A549 (cell line): ENCODE results near the gene ZGPAT.

Source experiments
- BHLHE40 ChIP-seq: IDR thresholded peaks from 2 replicates; pipeline ENCODE4 v1.6.1; 2012; ENCODE audit warnings: low read depth, low read length, inconsistent platforms
- CEBPB ChIP-seq, 2 experiments: fragments of >200 bp in 1 of 2; sonication (Bioruptor Twin) in 1 of 2; formaldehyde crosslinking in 1 of 2; IDR thresholded peaks; 2 replicates each; pipeline ENCODE4 v1.6.1; 2012 to 2016
- HOXA7 ChIP-seq: fragments of 250-450 bp; sonication (Bioruptor Pico); IDR thresholded peaks from 2 replicates; pipeline ENCODE4 v1.5.0; 2020; ENCODE audit warnings: mild to moderate bottlenecking, moderate library complexity
- MAFK ChIP-seq: fragments of 450-650 bp; IDR thresholded peaks from 2 replicates; pipeline ENCODE4 v1.6.1; 2014; ENCODE audit not compliant: partially characterized antibody
- MAZ ChIP-seq: fragments of 150-350 bp; IDR thresholded peaks from 2 replicates; pipeline ENCODE4 v1.6.1; 2014; ENCODE audit warnings: antibody characterized with exemption, low read depth, low read length, borderline replicate concordance
- POLR2A ChIP-seq: IDR thresholded peaks from 2 replicates; pipeline ENCODE4 v1.6.1; 2012; ENCODE audit warnings: mild to moderate bottlenecking, low read length
- TF ChIP-seq, protein P1 (sequence below): fragments of >200 bp; sonication (Bioruptor Twin); formaldehyde crosslinking; IDR thresholded peaks from 3 replicates; pipeline ENCODE4 v1.5.1; 2016
- TF ChIP-seq, protein P2 (sequence below): fragments of 450-650 bp; IDR thresholded peaks from 2 replicates; pipeline ENCODE4 v1.6.1; 2014; ENCODE audit warnings: antibody characterized with exemption
- TF ChIP-seq, protein P3 (sequence below): fragments of 200-600 bp; sonication (generic); IDR thresholded peaks from 2 replicates; pipeline ENCODE4 v1.6.1; 2016; ENCODE audit warnings: antibody characterized with exemption, mild to moderate bottlenecking, moderate library complexity

DNA sequence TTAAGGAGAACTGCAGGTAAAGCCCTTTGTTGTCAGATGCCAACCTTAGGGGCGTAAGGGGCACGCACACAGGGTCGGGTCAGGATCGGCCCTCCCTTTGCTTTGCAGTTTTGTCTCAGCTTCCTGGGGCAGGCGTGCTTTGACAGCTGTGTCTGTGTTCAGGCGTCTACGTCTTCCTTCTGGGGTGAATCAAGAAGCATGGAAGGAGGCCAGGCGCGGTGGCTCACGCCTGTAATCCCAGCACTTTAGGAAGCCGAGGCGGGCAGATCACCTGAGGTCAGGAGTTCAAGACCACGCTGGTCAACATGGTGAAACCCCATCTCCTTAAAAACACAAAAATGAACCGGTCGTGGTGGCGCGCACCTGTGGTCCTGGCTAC, 1.3 kb downstream of the ZGPAT start:
- TF ChIP-seq, protein P1, sequence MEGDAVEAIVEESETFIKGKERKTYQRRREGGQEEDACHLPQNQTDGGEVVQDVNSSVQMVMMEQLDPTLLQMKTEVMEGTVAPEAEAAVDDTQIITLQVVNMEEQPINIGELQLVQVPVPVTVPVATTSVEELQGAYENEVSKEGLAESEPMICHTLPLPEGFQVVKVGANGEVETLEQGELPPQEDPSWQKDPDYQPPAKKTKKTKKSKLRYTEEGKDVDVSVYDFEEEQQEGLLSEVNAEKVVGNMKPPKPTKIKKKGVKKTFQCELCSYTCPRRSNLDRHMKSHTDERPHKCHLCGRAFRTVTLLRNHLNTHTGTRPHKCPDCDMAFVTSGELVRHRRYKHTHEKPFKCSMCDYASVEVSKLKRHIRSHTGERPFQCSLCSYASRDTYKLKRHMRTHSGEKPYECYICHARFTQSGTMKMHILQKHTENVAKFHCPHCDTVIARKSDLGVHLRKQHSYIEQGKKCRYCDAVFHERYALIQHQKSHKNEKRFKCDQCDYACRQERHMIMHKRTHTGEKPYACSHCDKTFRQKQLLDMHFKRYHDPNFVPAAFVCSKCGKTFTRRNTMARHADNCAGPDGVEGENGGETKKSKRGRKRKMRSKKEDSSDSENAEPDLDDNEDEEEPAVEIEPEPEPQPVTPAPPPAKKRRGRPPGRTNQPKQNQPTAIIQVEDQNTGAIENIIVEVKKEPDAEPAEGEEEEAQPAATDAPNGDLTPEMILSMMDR = no peak
- TF ChIP-seq, protein P2, sequence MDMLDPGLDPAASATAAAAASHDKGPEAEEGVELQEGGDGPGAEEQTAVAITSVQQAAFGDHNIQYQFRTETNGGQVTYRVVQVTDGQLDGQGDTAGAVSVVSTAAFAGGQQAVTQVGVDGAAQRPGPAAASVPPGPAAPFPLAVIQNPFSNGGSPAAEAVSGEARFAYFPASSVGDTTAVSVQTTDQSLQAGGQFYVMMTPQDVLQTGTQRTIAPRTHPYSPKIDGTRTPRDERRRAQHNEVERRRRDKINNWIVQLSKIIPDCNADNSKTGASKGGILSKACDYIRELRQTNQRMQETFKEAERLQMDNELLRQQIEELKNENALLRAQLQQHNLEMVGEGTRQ = no peak
- TF ChIP-seq HOXA7 (CRISPR knock-in tag) = no peak
- TF ChIP-seq, protein P3, sequence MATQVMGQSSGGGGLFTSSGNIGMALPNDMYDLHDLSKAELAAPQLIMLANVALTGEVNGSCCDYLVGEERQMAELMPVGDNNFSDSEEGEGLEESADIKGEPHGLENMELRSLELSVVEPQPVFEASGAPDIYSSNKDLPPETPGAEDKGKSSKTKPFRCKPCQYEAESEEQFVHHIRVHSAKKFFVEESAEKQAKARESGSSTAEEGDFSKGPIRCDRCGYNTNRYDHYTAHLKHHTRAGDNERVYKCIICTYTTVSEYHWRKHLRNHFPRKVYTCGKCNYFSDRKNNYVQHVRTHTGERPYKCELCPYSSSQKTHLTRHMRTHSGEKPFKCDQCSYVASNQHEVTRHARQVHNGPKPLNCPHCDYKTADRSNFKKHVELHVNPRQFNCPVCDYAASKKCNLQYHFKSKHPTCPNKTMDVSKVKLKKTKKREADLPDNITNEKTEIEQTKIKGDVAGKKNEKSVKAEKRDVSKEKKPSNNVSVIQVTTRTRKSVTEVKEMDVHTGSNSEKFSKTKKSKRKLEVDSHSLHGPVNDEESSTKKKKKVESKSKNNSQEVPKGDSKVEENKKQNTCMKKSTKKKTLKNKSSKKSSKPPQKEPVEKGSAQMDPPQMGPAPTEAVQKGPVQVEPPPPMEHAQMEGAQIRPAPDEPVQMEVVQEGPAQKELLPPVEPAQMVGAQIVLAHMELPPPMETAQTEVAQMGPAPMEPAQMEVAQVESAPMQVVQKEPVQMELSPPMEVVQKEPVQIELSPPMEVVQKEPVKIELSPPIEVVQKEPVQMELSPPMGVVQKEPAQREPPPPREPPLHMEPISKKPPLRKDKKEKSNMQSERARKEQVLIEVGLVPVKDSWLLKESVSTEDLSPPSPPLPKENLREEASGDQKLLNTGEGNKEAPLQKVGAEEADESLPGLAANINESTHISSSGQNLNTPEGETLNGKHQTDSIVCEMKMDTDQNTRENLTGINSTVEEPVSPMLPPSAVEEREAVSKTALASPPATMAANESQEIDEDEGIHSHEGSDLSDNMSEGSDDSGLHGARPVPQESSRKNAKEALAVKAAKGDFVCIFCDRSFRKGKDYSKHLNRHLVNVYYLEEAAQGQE = no peak
- TF ChIP-seq CEBPB (IDR thresholded peaks at IDR 0.05) = no peak
- TF ChIP-seq POLR2A = no peak
- TF ChIP-seq BHLHE40 = no peak
- TF ChIP-seq MAZ = no peak
- no peak for TF ChIP-seq MAFK
